ENCODE measurements around the gene PCDH9. TPM values are rescaled to one million over a fixed set of nuclear protein-coding genes. Genes with fewer than 3 reads are reported as not detected.

Gene PCDH9
- total RNA-seq, 1 donor from 2014 or later = 6.8 TPM

GRCh38 chr13:67049744-67050143 lies 180.4 kb downstream of the PCDH9 start:
- H3K4me1 ChIP-seq (ENCODE audit: control insufficient read depth in 3 of 3, insufficient read depth in 3 of 3, low read length in 3 of 3) = no peaks in the 10 kb centered on the region
- no peak overlapping the region for H3K9ac ChIP-seq (ENCODE audit: low read depth in 1 of 3, low read length in 3 of 3)
- H3K9me3 ChIP-seq (ENCODE audit: control insufficient read depth in 3 of 3, low read length in 3 of 3) = no peaks in the 10 kb centered on the region
- no peak overlapping the region for H3K4me3 ChIP-seq (ENCODE audit: low read length in 3 of 3)
- no peak overlapping the region for H3K27ac ChIP-seq (ENCODE audit: low read depth, low read length)
- no peaks in the 10 kb centered on the region for H3K36me3 ChIP-seq (ENCODE audit: control insufficient read depth in 3 of 3, insufficient read depth in 3 of 3, low read length in 3 of 3)
- H3K27me3 ChIP-seq (ENCODE audit: control insufficient read depth in 3 of 3, insufficient read depth in 3 of 3, low read length in 3 of 3) = no peaks in the 10 kb centered on the region

- H3K9ac ChIP-seq (ENCODE audit: low read depth in 1 of 3, low read length in 3 of 3) = no peak overlapping the region
- H3K27ac ChIP-seq (ENCODE audit: low read depth, low read length) = no peak overlapping the region
Measured at GRCh38 chr13:67048821-67049150, 181.3 kb downstream of the PCDH9 start.

GRCh38 chr13:67048084-67048820 lies 181.9 kb downstream of the PCDH9 start:
- Histone ChIP-seq H3K4me1 (ENCODE audit: control insufficient read depth in 3 of 3, insufficient read depth in 3 of 3, low read length in 3 of 3) (no peaks in the 10 kb centered on the region), H3K9ac (ENCODE audit: low read depth in 1 of 3, low read length in 3 of 3) (no peak overlapping the region), H3K36me3 (ENCODE audit: control insufficient read depth in 3 of 3, insufficient read depth in 3 of 3, low read length in 3 of 3) (no peaks in the 10 kb centered on the region), H3K27me3 (ENCODE audit: control insufficient read depth in 3 of 3, insufficient read depth in 3 of 3, low read length in 3 of 3) (no peaks in the 10 kb centered on the region), H3K9me3 (ENCODE audit: control insufficient read depth in 3 of 3, low read length in 3 of 3) (no peaks in the 10 kb centered on the region), H3K4me3 (ENCODE audit: low read length in 3 of 3) (no peak overlapping the region), H3K27ac (ENCODE audit: low read depth, low read length) (no peak overlapping the region)

More at GRCh38 chr13:67048821-67049150, 181.3 kb downstream of the PCDH9 start:
- Histone ChIP-seq H3K27me3 (ENCODE audit: control insufficient read depth in 3 of 3, insufficient read depth in 3 of 3, low read length in 3 of 3) (no peaks in the 10 kb centered on the region), H3K4me1 (ENCODE audit: control insufficient read depth in 3 of 3, insufficient read depth in 3 of 3, low read length in 3 of 3) (no peaks in the 10 kb centered on the region), H3K9me3 (ENCODE audit: control insufficient read depth in 3 of 3, low read length in 3 of 3) (no peaks in the 10 kb centered on the region), H3K4me3 (ENCODE audit: low read length in 3 of 3) (no peak overlapping the region), H3K36me3 (ENCODE audit: control insufficient read depth in 3 of 3, insufficient read depth in 3 of 3, low read length in 3 of 3) (no peaks in the 10 kb centered on the region)

GRCh38 chr13:67045357-67045756 lies 184.8 kb downstream of the PCDH9 start:
- no peaks in the 10 kb centered on the region for H3K36me3 ChIP-seq (ENCODE audit: control insufficient read depth in 3 of 3, insufficient read depth in 3 of 3, low read length in 3 of 3)
- H3K9ac ChIP-seq (ENCODE audit: low read depth in 1 of 3, low read length in 3 of 3) = no peak overlapping the region
- no peak overlapping the region for H3K4me3 ChIP-seq (ENCODE audit: low read length in 3 of 3)
- no peak overlapping the region for H3K27ac ChIP-seq (ENCODE audit: low read depth, low read length)
- no peaks in the 10 kb centered on the region for H3K9me3 ChIP-seq (ENCODE audit: control insufficient read depth in 3 of 3, low read length in 3 of 3)
- H3K4me1 ChIP-seq (ENCODE audit: control insufficient read depth in 3 of 3, insufficient read depth in 3 of 3, low read length in 3 of 3) = no peaks in the 10 kb centered on the region
- H3K27me3 ChIP-seq (ENCODE audit: control insufficient read depth in 3 of 3, insufficient read depth in 3 of 3, low read length in 3 of 3) = no peaks in the 10 kb centered on the region

- Histone ChIP-seq H3K4me3 (ENCODE audit: low read length in 3 of 3) (no peak overlapping the region), H3K27me3 (ENCODE audit: control insufficient read depth in 3 of 3, insufficient read depth in 3 of 3, low read length in 3 of 3) (no peaks in the 10 kb centered on the region), H3K4me1 (ENCODE audit: control insufficient read depth in 3 of 3, insufficient read depth in 3 of 3, low read length in 3 of 3) (no peaks in the 10 kb centered on the region), H3K27ac (ENCODE audit: low read depth, low read length) (no peak overlapping the region), H3K9ac (ENCODE audit: low read depth in 1 of 3, low read length in 3 of 3) (no peak overlapping the region), H3K9me3 (ENCODE audit: control insufficient read depth in 3 of 3, low read length in 3 of 3) (no peaks in the 10 kb centered on the region), H3K36me3 (ENCODE audit: control insufficient read depth in 3 of 3, insufficient read depth in 3 of 3, low read length in 3 of 3) (no peaks in the 10 kb centered on the region)
Measured at GRCh38 chr13:67043901-67044300, 186.2 kb downstream of the PCDH9 start.

- H3K4me3 ChIP-seq (ENCODE audit: low read length in 3 of 3) = no peak overlapping the region
- H3K36me3 ChIP-seq (ENCODE audit: control insufficient read depth in 3 of 3, insufficient read depth in 3 of 3, low read length in 3 of 3) = no peaks in the 10 kb centered on the region
- H3K4me1 ChIP-seq (ENCODE audit: control insufficient read depth in 3 of 3, insufficient read depth in 3 of 3, low read length in 3 of 3) = no peaks in the 10 kb centered on the region
- H3K27me3 ChIP-seq (ENCODE audit: control insufficient read depth in 3 of 3, insufficient read depth in 3 of 3, low read length in 3 of 3) = no peaks in the 10 kb centered on the region
- no peaks in the 10 kb centered on the region for H3K9me3 ChIP-seq (ENCODE audit: control insufficient read depth in 3 of 3, low read length in 3 of 3)
- no peak overlapping the region for H3K27ac ChIP-seq (ENCODE audit: low read depth, low read length)
- H3K9ac ChIP-seq (ENCODE audit: low read depth in 1 of 3, low read length in 3 of 3) = no peak overlapping the region
Measured at GRCh38 chr13:67042556-67042955, 187.6 kb downstream of the PCDH9 start.

- H3K9me3 ChIP-seq (ENCODE audit: control insufficient read depth in 3 of 3, low read length in 3 of 3) = no peaks in the 10 kb centered on the region
- no peaks in the 10 kb centered on the region for H3K36me3 ChIP-seq (ENCODE audit: control insufficient read depth in 3 of 3, insufficient read depth in 3 of 3, low read length in 3 of 3)
- H3K27ac ChIP-seq (ENCODE audit: low read depth, low read length) = no peak overlapping the region
- H3K4me3 ChIP-seq (ENCODE audit: low read length in 3 of 3) = no peak overlapping the region
- H3K27me3 ChIP-seq (ENCODE audit: control insufficient read depth in 3 of 3, insufficient read depth in 3 of 3, low read length in 3 of 3) = no peaks in the 10 kb centered on the region
- no peak overlapping the region for H3K9ac ChIP-seq (ENCODE audit: low read depth in 1 of 3, low read length in 3 of 3)
- H3K4me1 ChIP-seq (ENCODE audit: control insufficient read depth in 3 of 3, insufficient read depth in 3 of 3, low read length in 3 of 3) = no peaks in the 10 kb centered on the region
Measured at GRCh38 chr13:67036699-67037457, 193.3 kb downstream of the PCDH9 start.

- Histone ChIP-seq H3K9ac (ENCODE audit: low read depth in 1 of 3, low read length in 3 of 3) (no peak overlapping the region), H3K27ac (ENCODE audit: low read depth, low read length) (no peak overlapping the region), H3K9me3 (ENCODE audit: control insufficient read depth in 3 of 3, low read length in 3 of 3) (no peaks in the 10 kb centered on the region), H3K36me3 (ENCODE audit: control insufficient read depth in 3 of 3, insufficient read depth in 3 of 3, low read length in 3 of 3) (no peaks in the 10 kb centered on the region), H3K27me3 (ENCODE audit: control insufficient read depth in 3 of 3, insufficient read depth in 3 of 3, low read length in 3 of 3) (no peaks in the 10 kb centered on the region), H3K4me3 (ENCODE audit: low read length in 3 of 3) (no peak overlapping the region), H3K4me1 (ENCODE audit: control insufficient read depth in 3 of 3, insufficient read depth in 3 of 3, low read length in 3 of 3) (no peaks in the 10 kb centered on the region)
Measured at GRCh38 chr13:67033170-67033569, 197.0 kb downstream of the PCDH9 start.

- Histone ChIP-seq H3K9ac (ENCODE audit: low read depth in 1 of 3, low read length in 3 of 3) (no peak overlapping the region), H3K4me1 (ENCODE audit: control insufficient read depth in 3 of 3, insufficient read depth in 3 of 3, low read length in 3 of 3) (peaks cover 0 to 2% (median 0%) of the 10 kb centered on the region in 3 donors), H3K9me3 (ENCODE audit: control insufficient read depth in 3 of 3, low read length in 3 of 3) (no peaks in the 10 kb centered on the region), H3K27me3 (ENCODE audit: control insufficient read depth in 3 of 3, insufficient read depth in 3 of 3, low read length in 3 of 3) (no peaks in the 10 kb centered on the region), H3K4me3 (ENCODE audit: low read length in 3 of 3) (no peak overlapping the region), H3K27ac (ENCODE audit: low read depth, low read length) (no peak overlapping the region), H3K36me3 (ENCODE audit: control insufficient read depth in 3 of 3, insufficient read depth in 3 of 3, low read length in 3 of 3) (no peaks in the 10 kb centered on the region)
Measured at GRCh38 chr13:67023130-67023876, 206.8 kb downstream of the PCDH9 start.

GRCh38 chr13:67018775-67019174 lies 211.4 kb downstream of the PCDH9 start:
- Histone ChIP-seq H3K9ac (ENCODE audit: low read depth in 1 of 3, low read length in 3 of 3) (no peak overlapping the region), H3K4me3 (ENCODE audit: low read length in 3 of 3) (no peak overlapping the region), H3K36me3 (ENCODE audit: control insufficient read depth in 3 of 3, insufficient read depth in 3 of 3, low read length in 3 of 3) (no peaks in the 10 kb centered on the region), H3K4me1 (ENCODE audit: control insufficient read depth in 3 of 3, insufficient read depth in 3 of 3, low read length in 3 of 3) (no peaks in the 10 kb centered on the region), H3K27ac (ENCODE audit: low read depth, low read length) (no peak overlapping the region), H3K27me3 (ENCODE audit: control insufficient read depth in 3 of 3, insufficient read depth in 3 of 3, low read length in 3 of 3) (no peaks in the 10 kb centered on the region), H3K9me3 (ENCODE audit: control insufficient read depth in 3 of 3, low read length in 3 of 3) (no peaks in the 10 kb centered on the region)
